Fibroblast of skin of right biceps (primary cell): ENCODE measurements around the gene SCN11A.

Experiments used
- DNase-seq: peaks from one replicate; pipeline ENCODE4 v3.0.0-alpha.2; 2013

The SCN11A gene

DNA sequence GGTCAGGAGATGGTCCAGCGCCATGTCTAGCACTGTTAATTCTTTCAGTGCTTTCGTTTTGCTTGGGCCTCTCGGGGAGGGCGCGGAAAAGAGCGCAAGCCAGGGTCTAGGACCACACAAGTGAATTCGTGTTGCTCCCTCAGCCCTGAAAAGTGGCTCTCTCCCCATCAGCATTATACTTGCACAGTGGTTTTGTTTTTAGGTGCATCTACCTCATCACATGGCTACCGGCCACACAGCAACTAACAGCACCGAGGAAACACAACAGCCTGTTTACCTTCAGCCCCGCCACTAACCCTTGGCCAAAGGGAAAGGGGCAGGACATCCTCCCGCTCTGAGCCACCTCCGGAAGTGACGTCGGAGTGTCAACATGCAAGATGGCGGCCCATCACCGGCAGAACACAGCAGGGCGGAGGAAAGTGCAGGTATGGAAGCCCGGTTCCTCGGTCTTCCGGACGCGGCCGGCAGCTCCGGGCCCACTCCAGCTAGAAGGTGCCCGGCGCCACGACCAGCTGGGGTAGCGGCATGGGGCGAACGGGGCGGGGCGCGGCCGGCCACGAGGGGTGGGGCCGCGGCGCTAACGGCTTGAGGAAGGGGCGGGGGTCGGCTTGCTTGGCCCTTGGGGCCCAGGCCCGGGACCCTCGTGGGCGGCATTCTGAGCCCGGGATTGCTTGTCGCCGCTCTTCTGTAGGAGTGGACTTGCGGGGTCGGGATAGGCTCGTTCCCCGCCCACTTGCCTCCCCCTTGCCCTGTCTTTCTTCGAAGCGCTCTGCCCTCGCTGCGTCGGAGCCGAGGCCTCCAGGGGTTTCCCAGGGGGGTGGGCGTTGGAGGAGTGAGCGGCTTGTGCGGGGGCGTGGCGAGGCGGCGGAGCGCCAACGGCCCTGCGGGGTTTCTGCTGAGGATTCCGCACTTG is at the start of gene SCN11A, which contains the start of gene WDR48:
TSS of gene SCN11A (minus strand) at position 296 of the 913 bp plus-strand sequence. CDS start 101,582 bp downstream, outside the sequence.
TSS of gene WDR48 (plus strand) at position 368 of the 913 bp plus-strand sequence. CDS start at position 378, 10 bp downstream.
- DNase-seq, result peak; percentile 91

GRCh38 chr3:39101022-39101689 is 49.4 kb upstream of the SCN11A start:
- peak; percentile 31 for DNase-seq

DNA sequence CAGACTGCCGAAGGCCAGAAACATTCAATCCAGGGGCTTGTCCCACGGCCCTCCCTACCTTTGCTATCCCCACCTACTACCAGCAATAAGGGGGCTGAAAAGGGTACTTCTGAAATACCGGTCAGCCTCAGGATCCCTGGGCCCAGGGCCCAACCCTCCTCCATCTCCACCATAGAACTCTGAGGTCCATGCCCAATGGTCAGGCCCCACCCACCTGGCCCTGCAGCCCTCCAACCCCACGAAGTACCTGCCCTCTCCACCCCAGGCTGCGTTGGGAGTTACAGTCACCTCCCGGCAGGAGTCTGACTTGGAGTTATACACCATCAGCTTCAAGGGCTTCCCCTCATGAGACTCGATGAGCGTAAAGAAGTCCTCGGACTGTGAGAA is 48.7 kb upstream of the SCN11A start:
- DNase-seq, result no peak

DNA sequence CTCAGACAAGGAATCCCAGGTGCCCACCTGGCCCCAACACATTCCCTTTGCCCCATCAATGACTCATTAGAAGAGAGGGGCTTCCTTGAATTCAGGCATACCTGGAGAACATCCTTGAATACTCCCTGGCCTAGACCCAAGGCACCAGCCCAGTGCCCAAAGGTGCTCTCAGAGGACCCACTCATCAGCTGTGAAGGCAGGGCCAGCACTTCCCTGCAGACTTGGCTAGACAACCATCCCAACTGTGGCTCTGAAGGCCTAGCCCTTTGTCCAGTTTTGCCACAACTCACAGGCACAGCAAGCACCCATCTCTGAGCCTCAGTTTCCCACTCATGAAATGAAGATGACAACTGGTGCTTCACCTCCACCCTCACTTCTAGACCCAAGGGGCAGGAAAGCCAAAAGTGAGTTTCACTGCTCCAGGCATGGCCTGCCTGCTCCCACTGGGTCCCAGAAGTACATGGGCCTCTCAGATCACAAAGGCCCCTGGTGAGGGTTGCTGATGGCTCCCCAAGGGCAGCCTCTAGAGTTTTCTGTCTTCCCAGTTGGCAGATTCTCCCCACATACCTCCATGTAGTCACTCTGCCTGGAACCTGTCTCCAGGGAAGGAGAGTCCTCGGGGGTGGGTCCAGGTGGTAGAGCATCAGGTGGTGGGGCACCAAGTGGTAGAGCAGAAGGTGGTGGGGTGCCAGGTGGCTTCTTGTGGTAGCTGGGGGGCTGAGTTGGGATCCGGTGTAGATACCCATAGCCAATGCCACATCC is 48.2 kb upstream of the SCN11A start:
- DNase-seq, result no peak

GRCh38 chr3:39099242-39099641 is 47.5 kb upstream of the SCN11A start:
- no peak for DNase-seq

- DNase-seq, result no peak
Observed at GRCh38 chr3:39098473-39099000, 46.8 kb upstream of the SCN11A start.

DNA sequence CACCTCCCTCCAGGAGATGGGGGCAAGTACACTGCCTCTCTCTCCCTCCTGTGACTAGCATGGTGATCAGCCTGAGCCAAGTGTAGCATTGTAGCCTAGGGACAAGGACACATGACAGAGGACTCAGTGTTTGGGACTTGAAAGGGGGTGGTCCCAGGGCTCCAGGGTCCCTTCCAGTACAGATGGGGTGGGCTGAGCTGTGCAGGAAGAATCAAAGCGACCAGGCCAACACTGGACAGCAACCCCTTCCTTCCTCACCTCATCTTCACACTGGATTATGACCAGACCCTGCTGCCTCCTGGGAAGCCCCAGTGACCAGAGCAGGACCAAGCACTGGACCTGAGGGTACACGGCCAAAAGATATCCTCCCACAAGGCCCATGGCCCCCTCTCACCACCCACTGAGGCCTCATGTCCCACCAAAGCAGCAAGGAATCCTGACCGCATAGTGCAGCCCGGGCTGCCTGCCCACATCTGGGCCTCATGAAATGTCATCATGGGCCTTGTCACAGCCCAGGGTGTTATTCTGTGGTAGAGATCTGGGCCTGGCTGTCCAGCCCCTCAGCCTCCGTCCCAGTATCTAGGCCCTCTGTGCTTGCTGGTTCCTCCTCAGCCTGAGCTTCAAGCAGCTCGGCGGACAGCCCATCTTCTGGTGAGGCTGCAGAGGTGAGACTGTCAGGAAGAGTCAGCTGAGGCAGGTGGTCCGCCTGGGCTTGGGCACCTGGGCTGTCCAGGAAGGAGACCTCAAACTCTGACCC is 46.1 kb upstream of the SCN11A start:
- DNase-seq, result no peak

DNA sequence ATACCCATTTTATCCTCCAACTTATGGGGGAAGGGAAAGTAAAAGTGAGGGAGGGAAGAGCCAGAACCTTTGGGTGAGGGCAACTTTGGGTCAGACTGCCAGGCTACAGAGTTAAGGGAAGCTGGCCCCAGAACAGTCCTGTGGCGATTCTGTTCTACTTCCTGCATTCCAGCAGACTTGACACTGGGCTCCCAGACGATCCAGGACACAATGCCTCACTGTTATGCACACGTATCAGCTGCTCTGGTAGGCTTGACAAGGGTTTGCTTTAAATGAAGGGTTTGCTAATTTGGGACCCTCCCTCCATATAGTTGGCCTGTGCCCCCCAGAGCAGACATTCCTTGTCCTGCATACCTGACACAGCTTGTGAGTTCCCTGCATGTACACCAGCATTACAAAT is 45.0 kb upstream of the SCN11A start:
- DNase-seq, result no peak

DNA sequence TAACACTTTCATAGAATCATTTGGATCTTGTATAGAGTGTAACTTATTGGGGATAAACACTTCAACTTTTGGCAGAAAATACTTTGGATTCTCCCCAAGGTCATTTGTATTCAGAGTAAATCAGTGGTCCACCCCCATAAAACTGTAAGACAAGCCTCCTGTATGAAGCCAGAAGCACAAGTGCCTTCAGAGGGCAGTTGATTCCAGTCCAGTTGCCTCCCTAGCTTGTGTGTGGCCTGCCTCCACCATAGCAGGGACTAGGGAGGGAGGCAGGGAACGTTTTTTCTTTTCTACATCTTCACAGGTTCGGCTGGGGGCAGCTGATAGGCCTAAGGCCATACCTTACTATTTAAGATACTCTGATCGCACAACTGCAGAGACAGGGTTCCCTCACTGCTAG is 44.0 kb upstream of the SCN11A start:
- no peak for DNase-seq

DNA sequence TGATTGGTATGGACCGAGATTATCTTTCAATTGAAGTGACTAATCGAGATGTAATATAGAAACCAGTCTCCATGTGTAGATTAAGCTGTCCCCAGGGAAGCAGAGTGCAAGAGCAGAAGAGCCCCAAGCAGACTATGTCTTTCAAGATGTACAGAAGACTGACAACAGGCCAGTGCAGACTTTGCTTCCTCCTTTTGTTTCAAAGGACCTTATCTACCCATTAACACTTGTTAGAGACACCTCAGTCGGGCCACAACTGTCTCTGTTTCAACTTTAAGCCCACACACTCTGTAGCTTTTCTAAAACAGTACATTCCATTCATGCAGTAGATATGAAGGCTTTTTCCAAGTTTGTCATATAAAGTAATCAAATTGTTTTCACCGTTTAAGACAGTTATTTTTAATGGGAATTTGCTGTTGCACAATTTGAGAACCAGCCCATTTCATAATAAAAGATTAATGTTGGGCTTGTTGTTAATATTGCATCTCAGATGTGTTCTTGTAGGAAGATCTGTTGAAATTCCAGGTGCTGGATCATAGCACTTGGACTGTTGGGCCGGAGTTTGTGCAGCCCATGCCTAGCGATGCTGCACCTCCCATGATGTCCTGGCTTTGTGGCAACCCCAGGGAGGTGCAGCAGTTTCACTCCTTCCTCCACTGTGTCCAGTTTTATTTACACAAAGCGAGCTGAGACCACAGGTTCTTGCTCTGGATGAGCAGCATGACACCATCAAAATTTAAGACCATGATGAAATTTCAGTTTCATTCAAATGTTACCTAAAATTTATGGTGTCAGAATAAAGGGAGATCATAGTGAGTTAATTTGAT is 43.3 kb upstream of the SCN11A start:
- DNase-seq, result no peak

DNA sequence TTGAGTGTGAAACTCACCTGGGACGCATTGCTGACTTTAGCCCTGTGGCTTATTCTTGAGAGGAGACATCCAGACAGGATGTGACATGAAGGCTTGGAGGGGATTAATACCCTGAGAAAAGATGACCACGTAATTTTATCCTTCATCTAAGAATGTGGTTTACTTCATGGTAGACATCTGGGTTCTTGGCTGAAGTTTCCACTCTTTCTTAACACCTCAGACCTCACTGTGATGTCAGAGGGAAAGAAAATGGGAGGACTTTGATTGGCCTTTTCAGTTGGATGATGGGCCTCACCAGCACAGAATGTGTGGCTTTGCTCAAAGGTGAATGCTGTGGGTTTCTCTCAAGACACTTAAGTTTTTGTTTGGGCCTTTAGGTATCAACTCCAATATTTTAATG is 39.2 kb upstream of the SCN11A start:
- peak; percentile 9 for DNase-seq

DNA sequence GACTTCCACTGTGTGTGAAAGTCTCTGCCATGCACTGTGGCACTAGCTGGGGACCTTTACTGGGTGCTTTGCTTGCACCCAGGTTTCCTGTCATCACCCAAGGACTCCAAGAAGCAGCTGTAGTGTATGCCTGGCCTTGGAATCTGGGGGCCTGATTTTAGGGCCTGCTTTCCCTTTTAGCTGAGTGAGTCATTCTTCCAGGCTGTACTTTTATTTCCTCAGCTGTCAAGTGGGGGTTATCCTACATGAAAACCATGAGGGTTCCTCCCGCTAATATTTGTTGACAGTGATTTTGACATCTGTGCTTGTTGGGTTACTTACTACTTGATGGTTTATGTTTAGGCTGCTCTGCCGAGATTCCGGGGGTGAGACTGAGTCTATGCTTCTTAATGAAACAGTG is 37.1 kb upstream of the SCN11A start:
- DNase-seq, result peak; percentile 12

GRCh38 chr3:39088456-39088855 is 36.7 kb upstream of the SCN11A start:
- no peak for DNase-seq

GRCh38 chr3:39086144-39086543 is 34.4 kb upstream of the SCN11A start:
- no peak for DNase-seq

DNA sequence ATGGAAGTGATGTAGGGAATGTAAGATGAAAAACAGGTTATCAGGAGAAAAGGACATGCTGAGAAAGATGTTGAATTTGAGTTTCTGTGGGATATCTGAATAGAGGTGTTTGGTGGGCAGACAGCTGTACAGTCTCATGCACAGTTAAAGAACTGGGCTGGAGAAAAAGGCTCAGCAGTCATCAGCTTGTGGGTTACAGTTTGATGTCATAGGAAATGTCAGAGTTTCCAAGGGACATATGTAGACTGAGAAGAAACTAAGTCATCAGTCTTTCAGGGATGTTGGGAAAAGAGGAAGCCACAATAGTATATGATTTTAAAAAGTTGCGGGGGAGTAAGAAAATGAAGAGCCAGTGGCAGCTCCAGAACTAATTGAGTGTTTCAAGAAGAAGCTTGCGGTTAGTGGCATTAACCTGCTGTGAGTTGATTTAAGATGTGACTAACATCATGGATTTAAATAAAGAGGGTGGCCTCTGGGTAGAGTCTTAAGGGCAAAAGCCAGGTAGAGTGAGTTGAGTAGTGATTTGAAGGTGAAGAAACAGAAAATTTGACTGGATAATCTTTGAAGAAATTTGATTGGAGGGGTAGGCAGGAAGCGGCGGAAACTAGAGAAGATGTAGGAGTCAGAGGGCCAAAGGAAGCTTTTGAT is 31.0 kb upstream of the SCN11A start:
- no peak for DNase-seq

- no peak for DNase-seq
Observed at GRCh38 chr3:39080026-39080425, 28.3 kb upstream of the SCN11A start.

GRCh38 chr3:39079530-39079929 is 27.8 kb upstream of the SCN11A start:
- no peak for DNase-seq

DNA sequence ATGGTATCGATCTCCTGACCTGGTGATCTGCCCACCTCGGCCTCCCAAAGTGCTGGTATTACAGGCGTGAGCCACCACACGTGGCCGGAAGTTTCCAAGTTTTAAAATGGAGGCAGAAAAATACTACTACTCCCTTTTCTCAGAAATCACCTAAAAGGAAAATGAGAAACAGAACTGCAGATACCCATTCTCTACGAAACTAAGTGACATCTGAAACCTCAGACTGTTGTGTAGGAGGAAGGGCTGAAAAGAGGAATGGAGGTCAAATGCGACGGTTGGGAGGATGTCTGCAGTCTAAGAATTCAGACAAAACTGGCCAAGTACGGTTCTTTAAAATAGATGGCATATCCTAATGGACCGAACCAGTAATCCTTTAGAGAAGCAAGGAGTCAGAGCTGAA is 24.2 kb upstream of the SCN11A start:
- DNase-seq, result no peak

DNA sequence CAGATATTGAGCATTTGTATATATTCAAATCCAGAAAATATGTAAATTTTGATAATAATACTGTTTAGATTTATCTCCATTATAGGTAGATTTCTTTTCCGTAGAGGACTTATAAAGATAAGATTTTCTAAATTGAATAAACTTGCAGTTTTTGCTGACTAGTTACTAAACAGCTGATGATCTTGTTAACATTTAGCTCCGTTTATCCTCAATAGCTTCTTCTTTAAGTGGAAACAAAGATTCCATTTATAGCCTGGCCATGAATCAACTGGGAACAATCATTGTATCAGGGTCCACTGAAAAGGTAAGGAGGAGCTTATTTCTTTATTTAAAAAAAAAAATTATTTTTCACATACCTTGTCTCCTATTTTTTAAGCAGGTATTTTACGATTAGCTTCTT is 16.8 kb upstream of the SCN11A start:
- DNase-seq, result no peak

DNA sequence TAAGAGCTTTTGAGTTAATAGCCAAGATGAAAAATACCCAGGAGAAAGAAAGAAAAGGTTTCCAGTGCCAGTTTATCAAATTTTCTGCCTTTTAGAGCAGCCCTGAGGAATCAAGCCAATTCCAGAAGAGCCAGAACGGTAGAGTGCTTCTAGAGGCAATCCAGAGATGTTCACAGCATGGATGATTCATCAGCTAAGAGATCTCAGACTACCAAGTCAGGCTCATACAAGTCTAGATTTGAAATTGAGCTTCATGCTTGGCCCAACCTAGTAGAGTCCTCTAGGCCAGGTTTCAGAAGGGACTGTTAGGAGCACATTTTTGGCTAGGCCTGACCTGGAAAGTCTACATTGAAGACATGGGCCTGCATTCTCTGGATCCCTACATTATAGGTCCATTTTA is 15.5 kb upstream of the SCN11A start:
- no peak for DNase-seq

DNA sequence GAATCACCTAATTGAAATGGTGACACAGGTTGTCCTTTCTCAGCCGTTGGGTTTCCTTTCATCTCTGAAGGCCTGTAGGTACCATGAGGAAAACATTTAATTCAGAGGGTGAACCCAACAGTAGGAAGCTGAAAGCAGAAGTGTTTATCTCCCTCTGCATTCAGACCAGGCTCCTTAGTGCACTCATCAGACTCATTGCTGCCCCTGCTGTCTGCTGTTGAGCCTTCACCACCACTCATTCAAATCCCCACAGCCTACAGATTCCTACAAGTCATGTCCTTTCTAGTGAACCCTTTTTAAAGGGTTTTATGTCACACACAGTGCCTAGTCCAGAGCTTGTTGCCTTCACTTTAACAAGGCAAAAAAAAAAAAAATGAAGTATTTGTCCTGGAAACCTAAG is 13.5 kb upstream of the SCN11A start:
- DNase-seq, result peak; percentile 29
